Measurements from ENCODE around the gene DHRS11.
"Not testable (repeated sequence)": the region's sequence is repeated elsewhere in the genome, so short reads cannot be mapped to it uniquely, and the experiment has no call there.

Gene DHRS11

GRCh38 chr17:36602924-36603384 is 11.3 kb downstream of the DHRS11 start:
- Histone ChIP-seq H3K4me1 (ENCODE audit: control insufficient read depth, insufficient read depth, low read length, unreplicated experiment) (peaks cover 14% of the 10 kb centered on the region), H2AFZ (ENCODE audit: low read length, unreplicated experiment) (no peak overlapping the region), H3K79me2 (ENCODE audit: control insufficient read depth, insufficient read depth, low read length, unreplicated experiment) (peaks cover 18% of the 10 kb centered on the region), H3K36me3 (ENCODE audit: insufficient read depth, low read length) (no peaks in the 10 kb centered on the region), H3K4me3 (ENCODE audit: low read depth, low read length) (peak overlapping the region; percentile 93), H3K27me3 (ENCODE audit: insufficient read depth, low read length) (no peaks in the 10 kb centered on the region), H3K27ac (ENCODE audit: low read depth, low read length) (no peak overlapping the region)

DNA sequence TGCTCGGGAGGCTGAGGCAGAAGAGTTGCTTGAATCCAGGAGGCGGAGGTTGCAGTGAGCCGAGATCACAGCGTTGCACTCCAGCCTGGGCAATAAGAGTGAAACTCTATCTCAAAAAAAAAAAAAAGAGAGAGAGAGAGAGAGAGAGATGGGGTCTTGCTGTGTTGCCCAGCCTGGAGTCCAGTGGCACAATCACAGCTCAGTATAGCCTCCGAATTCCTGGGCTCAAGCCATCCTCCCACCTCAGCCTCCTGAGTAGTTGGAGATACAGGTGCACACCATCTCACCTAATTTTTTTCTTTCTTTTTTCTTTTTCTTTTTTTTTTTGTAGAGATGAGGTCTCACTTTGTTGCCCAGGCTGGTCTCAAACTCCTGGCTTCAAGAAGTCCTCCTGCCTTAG is 13.3 kb downstream of the DHRS11 start:
- not testable (repeated sequence) for H3K27ac ChIP-seq (ENCODE audit: low read depth, low read length); H3K36me3 ChIP-seq (ENCODE audit: insufficient read depth, low read length); H3K4me3 ChIP-seq (ENCODE audit: low read depth, low read length); H3K27me3 ChIP-seq (ENCODE audit: insufficient read depth, low read length); H2AFZ ChIP-seq (ENCODE audit: low read length, unreplicated experiment)
- H3K4me1 ChIP-seq (ENCODE audit: control insufficient read depth, insufficient read depth, low read length, unreplicated experiment): peaks cover 26% of the 10 kb centered on the region
- peaks cover 18% of the 10 kb centered on the region for H3K79me2 ChIP-seq (ENCODE audit: control insufficient read depth, insufficient read depth, low read length, unreplicated experiment)

DNA sequence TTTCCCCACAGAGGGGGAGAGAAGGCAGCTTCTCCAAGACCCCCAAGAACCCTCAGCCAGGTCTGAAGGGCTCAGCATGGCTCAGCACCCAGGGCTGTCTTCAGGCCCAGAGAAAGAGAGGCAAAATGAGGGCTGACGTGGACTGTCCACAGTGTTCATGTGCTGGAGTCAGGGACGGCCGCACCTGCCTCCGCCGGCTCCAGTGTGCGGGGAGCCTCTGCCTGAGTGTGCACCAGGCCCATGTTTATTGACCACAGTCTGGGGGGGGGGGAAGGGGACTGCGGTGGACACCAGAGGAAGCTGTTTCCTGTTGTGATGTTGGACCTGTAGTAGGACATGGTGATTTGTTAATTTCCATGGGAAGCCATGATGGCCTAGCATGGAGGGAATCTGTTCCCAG is 16.6 kb downstream of the DHRS11 start:
- no peak overlapping the region for H2AFZ ChIP-seq (ENCODE audit: low read length, unreplicated experiment)
- H3K27ac ChIP-seq (ENCODE audit: low read depth, low read length): no peak overlapping the region
- no peak overlapping the region for H3K4me3 ChIP-seq (ENCODE audit: low read depth, low read length)
- H3K36me3 ChIP-seq (ENCODE audit: insufficient read depth, low read length): no peaks in the 10 kb centered on the region
- H3K4me1 ChIP-seq (ENCODE audit: control insufficient read depth, insufficient read depth, low read length, unreplicated experiment): peaks cover 28% of the 10 kb centered on the region
- H3K27me3 ChIP-seq (ENCODE audit: insufficient read depth, low read length): no peaks in the 10 kb centered on the region
- peaks cover 7% of the 10 kb centered on the region for H3K79me2 ChIP-seq (ENCODE audit: control insufficient read depth, insufficient read depth, low read length, unreplicated experiment)

- Histone ChIP-seq H3K4me3 (ENCODE audit: low read depth, low read length) (peak overlapping the region; percentile 37; the same call in 1 of the 2 replicates), H3K79me2 (ENCODE audit: control insufficient read depth, insufficient read depth, low read length, unreplicated experiment) (peaks cover 3% of the 10 kb centered on the region), H3K36me3 (ENCODE audit: insufficient read depth, low read length) (no peaks in the 10 kb centered on the region), H3K4me1 (ENCODE audit: control insufficient read depth, insufficient read depth, low read length, unreplicated experiment) (peaks cover 24% of the 10 kb centered on the region), H3K27me3 (ENCODE audit: insufficient read depth, low read length) (no peaks in the 10 kb centered on the region), H3K27ac (ENCODE audit: low read depth, low read length) (no peak overlapping the region), H2AFZ (ENCODE audit: low read length, unreplicated experiment) (no peak overlapping the region)
Observed at GRCh38 chr17:36608794-36609497, 17.3 kb downstream of the DHRS11 start.

GRCh38 chr17:36609498-36609862 is 17.8 kb downstream of the DHRS11 start:
- H3K36me3 ChIP-seq (ENCODE audit: insufficient read depth, low read length): no peaks in the 10 kb centered on the region
- no peak overlapping the region for H3K4me3 ChIP-seq (ENCODE audit: low read depth, low read length)
- H3K79me2 ChIP-seq (ENCODE audit: control insufficient read depth, insufficient read depth, low read length, unreplicated experiment): no peaks in the 10 kb centered on the region
- H3K4me1 ChIP-seq (ENCODE audit: control insufficient read depth, insufficient read depth, low read length, unreplicated experiment): peaks cover 21% of the 10 kb centered on the region
- H2AFZ ChIP-seq (ENCODE audit: low read length, unreplicated experiment): no peak overlapping the region
- H3K27me3 ChIP-seq (ENCODE audit: insufficient read depth, low read length): no peaks in the 10 kb centered on the region
- H3K27ac ChIP-seq (ENCODE audit: low read depth, low read length): no peak overlapping the region

- no peaks in the 10 kb centered on the region for H3K79me2 ChIP-seq (ENCODE audit: control insufficient read depth, insufficient read depth, low read length, unreplicated experiment)
- no peak overlapping the region for H3K4me3 ChIP-seq (ENCODE audit: low read depth, low read length)
- H3K27me3 ChIP-seq (ENCODE audit: insufficient read depth, low read length): no peaks in the 10 kb centered on the region
- no peak overlapping the region for H2AFZ ChIP-seq (ENCODE audit: low read length, unreplicated experiment)
- no peak overlapping the region for H3K27ac ChIP-seq (ENCODE audit: low read depth, low read length)
- H3K4me1 ChIP-seq (ENCODE audit: control insufficient read depth, insufficient read depth, low read length, unreplicated experiment): peaks cover 21% of the 10 kb centered on the region
- H3K36me3 ChIP-seq (ENCODE audit: insufficient read depth, low read length): no peaks in the 10 kb centered on the region
Observed at GRCh38 chr17:36610474-36610873, 18.8 kb downstream of the DHRS11 start.

DNA sequence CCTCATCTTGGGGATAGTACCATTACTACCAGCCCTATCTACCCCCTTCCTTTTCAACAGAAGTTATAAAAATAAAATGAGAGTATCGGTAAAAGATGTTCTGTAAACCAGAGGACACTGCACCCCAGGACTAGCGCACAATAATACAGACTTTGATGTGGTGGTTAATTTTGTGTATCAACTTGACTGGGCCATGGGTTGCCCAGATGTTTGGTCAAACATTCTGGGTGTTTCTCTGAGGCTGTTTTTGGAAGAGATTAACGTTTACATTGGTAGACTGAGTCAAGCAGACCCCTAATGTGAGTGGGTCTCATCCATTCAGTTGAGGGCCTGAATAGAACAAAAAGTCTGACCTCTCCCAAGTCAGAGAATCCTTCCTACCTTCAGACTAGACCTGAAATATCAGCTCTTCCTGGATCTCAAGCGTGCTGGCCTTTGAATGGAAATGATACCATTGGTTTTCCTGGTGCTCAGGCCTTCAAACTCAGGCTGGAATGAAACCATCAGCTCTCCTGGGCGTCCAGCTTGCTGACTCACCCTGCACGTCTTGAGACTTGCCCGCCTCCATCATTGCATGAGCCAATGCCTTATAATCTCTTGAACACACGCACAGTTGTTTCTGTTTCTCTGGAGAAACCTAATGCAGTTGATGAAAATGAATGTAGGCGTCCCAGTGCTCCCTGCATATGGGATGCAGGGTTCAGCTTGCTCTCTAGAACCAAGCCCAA is 19.8 kb downstream of the DHRS11 start:
- peaks cover 21% of the 10 kb centered on the region for H3K4me1 ChIP-seq (ENCODE audit: control insufficient read depth, insufficient read depth, low read length, unreplicated experiment)
- no peak overlapping the region for H2AFZ ChIP-seq (ENCODE audit: low read length, unreplicated experiment)
- peak overlapping the region; percentile 67 for H3K27ac ChIP-seq (ENCODE audit: low read depth, low read length)
- no peaks in the 10 kb centered on the region for H3K36me3 ChIP-seq (ENCODE audit: insufficient read depth, low read length)
- no peaks in the 10 kb centered on the region for H3K79me2 ChIP-seq (ENCODE audit: control insufficient read depth, insufficient read depth, low read length, unreplicated experiment)
- no peak overlapping the region for H3K4me3 ChIP-seq (ENCODE audit: low read depth, low read length)
- H3K27me3 ChIP-seq (ENCODE audit: insufficient read depth, low read length): no peaks in the 10 kb centered on the region

DNA sequence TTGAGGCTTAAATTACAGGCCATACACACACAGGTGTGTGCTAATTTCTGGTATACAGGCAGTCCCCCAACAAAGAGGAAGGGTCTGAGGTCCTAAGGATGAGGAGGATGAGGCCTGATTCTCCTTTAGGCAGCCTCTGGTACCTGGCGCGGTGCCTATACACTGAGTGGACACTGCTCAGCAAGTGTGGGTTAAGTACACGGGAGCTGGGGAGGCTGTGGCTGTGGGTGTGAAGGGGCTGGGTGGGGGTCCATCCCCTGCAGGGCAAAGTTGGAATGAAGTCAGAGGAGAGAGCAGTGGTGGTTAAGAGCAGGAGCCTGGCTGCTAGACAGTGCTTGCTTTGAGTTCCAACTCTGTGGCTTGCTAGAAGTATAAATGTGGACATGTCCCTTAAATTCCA is 20.6 kb downstream of the DHRS11 start:
- peak overlapping the region; percentile 67; the same call in 1 of the 2 replicates for H3K27ac ChIP-seq (ENCODE audit: low read depth, low read length)
- H3K4me1 ChIP-seq (ENCODE audit: control insufficient read depth, insufficient read depth, low read length, unreplicated experiment): peaks cover 21% of the 10 kb centered on the region
- no peaks in the 10 kb centered on the region for H3K36me3 ChIP-seq (ENCODE audit: insufficient read depth, low read length)
- H2AFZ ChIP-seq (ENCODE audit: low read length, unreplicated experiment): no peak overlapping the region
- H3K79me2 ChIP-seq (ENCODE audit: control insufficient read depth, insufficient read depth, low read length, unreplicated experiment): no peaks in the 10 kb centered on the region
- no peaks in the 10 kb centered on the region for H3K27me3 ChIP-seq (ENCODE audit: insufficient read depth, low read length)
- H3K4me3 ChIP-seq (ENCODE audit: low read depth, low read length): no peak overlapping the region

DNA sequence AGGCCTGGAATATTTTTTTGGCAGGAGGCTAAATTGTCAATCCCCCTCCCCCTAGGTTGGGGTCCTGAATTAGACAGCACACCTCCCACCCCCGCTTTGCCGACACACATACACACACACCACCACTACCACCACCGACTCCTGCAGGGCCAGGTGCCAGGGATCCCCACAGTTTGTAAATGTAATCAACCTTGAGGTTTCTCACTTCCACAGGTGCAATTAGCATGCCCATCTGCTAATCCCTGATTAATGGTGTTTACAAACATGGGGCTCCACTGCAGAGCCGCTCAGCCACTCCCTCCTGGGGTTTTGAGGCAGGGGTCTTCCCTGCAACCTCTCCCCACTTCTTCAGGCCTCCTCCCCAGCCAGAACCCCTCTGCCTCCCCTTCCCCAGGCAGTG is 21.5 kb downstream of the DHRS11 start:
- no peak overlapping the region for H3K27ac ChIP-seq (ENCODE audit: low read depth, low read length)
- no peaks in the 10 kb centered on the region for H3K36me3 ChIP-seq (ENCODE audit: insufficient read depth, low read length)
- H3K4me1 ChIP-seq (ENCODE audit: control insufficient read depth, insufficient read depth, low read length, unreplicated experiment): peaks cover 21% of the 10 kb centered on the region
- no peak overlapping the region for H2AFZ ChIP-seq (ENCODE audit: low read length, unreplicated experiment)
- no peaks in the 10 kb centered on the region for H3K27me3 ChIP-seq (ENCODE audit: insufficient read depth, low read length)
- H3K79me2 ChIP-seq (ENCODE audit: control insufficient read depth, insufficient read depth, low read length, unreplicated experiment): no peaks in the 10 kb centered on the region
- H3K4me3 ChIP-seq (ENCODE audit: low read depth, low read length): no peak overlapping the region

DNA sequence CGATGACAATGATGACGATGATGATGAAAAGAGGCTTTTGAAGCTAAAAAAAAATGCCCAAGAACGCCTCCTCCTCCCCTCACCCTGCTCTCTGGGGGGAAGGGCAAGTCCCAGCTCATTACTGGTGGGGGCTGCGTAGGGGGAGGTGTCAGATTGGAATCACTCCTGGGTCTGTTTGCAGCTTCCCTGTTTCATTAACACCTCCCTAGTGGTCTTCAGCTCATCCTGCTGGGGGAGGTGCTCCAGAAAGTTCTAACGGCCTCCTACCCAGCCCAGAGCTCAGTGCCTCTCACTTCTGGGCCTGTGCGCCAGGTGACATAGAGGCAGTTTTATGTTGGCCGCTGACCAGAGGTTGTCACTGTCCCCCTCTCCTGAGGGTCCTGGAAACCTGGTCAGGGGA is 22.4 kb downstream of the DHRS11 start:
- H3K79me2 ChIP-seq (ENCODE audit: control insufficient read depth, insufficient read depth, low read length, unreplicated experiment): no peaks in the 10 kb centered on the region
- no peaks in the 10 kb centered on the region for H3K36me3 ChIP-seq (ENCODE audit: insufficient read depth, low read length)
- H3K4me1 ChIP-seq (ENCODE audit: control insufficient read depth, insufficient read depth, low read length, unreplicated experiment): peaks cover 14% of the 10 kb centered on the region
- H2AFZ ChIP-seq (ENCODE audit: low read length, unreplicated experiment): no peak overlapping the region
- H3K4me3 ChIP-seq (ENCODE audit: low read depth, low read length): no peak overlapping the region
- H3K27me3 ChIP-seq (ENCODE audit: insufficient read depth, low read length): no peaks in the 10 kb centered on the region
- H3K27ac ChIP-seq (ENCODE audit: low read depth, low read length): no peak overlapping the region

GRCh38 chr17:36614933-36615332 is 23.3 kb downstream of the DHRS11 start:
- H3K36me3 ChIP-seq (ENCODE audit: insufficient read depth, low read length): no peaks in the 10 kb centered on the region
- H3K4me3 ChIP-seq (ENCODE audit: low read depth, low read length): no peak overlapping the region
- H3K27me3 ChIP-seq (ENCODE audit: insufficient read depth, low read length): no peaks in the 10 kb centered on the region
- no peak overlapping the region for H2AFZ ChIP-seq (ENCODE audit: low read length, unreplicated experiment)
- H3K4me1 ChIP-seq (ENCODE audit: control insufficient read depth, insufficient read depth, low read length, unreplicated experiment): peaks cover 9% of the 10 kb centered on the region
- H3K27ac ChIP-seq (ENCODE audit: low read depth, low read length): no peak overlapping the region
- no peaks in the 10 kb centered on the region for H3K79me2 ChIP-seq (ENCODE audit: control insufficient read depth, insufficient read depth, low read length, unreplicated experiment)

All from ACC112 (cell line).